SIG-M5 treated with dmso at 0.1 percent for 504 hours (cell line): Measurements from ENCODE around the gene PRKAR2B.
A peak's percentile ranks its signal among the peaks of the same experiment; 100 is the strongest.
"Not testable (repeated sequence)": the region's sequence is repeated elsewhere in the genome, so short reads cannot be mapped to it uniquely, and the experiment has no call there.

Experiments used
- DNase-seq: peaks from one replicate; lab custom pipeline; 2025; ENCODE audit not compliant: unreplicated experiment; lab: John Stamatoyannopoulos, UW

The PRKAR2B gene

DNA sequence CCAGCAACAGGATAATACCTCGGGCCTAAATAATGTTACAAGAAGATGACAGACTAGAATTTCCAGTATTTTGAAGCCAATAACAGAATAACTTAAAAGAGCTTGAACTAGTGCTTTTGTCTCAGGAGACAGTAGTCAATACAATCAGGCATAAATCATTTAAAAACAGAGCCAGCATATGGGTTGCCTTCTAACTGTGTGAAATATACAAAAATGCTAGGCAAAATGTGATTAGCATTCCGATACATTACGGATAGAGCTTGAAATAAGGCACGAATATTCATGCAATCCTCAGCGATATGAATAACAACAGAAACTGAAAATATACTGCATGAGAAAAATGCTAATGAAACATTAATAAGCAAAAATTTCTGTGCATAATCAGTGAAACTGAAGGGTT, 18.3 kb upstream of the PRKAR2B start:
- no peak for DNase-seq

GRCh38 chr7:107027208-107027607, 17.3 kb upstream of the PRKAR2B start:
- peak; percentile 54 for DNase-seq

DNA sequence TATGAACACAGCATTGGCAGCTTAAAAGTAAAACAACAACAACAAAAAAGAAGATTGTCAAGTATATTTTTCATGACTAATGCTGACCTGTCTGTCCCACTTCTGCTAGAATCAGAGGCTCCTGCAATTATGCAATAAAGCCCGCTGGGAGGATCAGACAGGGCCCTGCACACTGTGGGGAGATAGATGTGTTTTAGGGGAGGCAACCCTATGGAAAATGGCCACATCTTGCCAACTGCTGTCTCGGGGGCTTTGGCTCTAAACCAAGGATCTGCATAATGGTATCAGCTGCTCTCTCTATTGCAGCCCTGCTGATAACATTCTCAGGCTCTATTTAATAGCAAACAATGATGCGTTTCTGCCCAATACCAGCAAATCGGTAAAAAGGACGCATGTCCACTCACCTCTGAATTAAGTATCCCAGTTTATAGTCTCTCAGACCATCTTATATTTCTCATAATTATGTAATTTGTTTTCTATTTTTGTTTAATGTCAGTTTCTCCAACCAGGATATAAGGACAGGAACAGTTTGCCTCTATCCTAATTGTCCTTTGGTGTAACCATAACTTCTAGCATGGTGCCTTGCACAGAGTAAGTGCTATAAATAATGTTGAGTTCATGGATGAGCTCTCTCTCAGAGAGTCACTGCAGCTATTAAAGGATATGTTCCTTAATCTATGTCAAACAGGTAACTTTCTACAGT, 15.3 kb upstream of the PRKAR2B start:
- peak; percentile 41 for DNase-seq

DNA sequence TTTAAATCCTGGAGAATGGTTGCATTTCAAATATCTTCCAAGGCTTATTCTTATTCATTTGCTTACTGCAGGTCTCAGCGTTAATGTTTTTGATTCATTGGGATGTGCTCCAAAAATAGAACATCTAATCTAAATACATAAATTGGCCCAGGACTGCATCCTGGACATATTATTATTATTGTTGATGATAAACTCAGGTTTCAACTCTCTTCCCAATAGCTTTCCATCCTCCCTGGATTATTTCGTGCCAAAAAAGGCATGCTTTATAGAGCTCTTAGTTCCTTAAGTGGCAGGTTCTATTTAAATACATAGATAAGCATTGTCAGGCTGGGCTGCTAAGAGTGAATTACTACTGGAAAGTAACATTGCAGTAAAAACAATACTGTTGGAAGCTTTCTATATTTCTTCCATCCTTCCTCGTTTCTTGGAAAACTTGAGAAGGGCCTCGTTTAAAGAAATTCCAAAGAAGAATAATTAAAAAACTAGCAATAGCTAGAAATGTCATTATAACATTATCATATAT, 14.7 kb upstream of the PRKAR2B start:
- DNase-seq: no peak

- no peak for DNase-seq
Measured at GRCh38 chr7:107032050-107032449, 12.5 kb upstream of the PRKAR2B start.

- DNase-seq: no peak
Measured at GRCh38 chr7:107032720-107033438, 11.6 kb upstream of the PRKAR2B start.

DNA sequence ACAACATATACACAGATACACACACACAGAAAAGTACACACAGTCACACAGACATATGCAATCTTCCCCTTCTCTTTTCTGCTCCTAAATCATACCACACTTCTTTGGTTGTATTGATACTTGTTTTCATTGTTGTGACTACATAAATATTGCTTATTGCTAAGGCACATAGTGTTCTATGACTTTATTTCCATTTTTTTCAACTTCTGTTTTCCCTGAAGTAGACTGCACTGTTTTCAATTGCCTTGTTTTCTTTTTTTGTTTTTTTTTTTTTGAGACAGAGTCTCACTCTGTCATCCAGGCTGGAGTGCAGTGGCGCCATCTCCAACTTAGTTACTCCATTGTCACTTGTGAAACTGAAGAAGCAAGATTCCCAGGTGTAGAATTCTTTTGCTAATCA, 10.0 kb upstream of the PRKAR2B start:
- DNase-seq: no peak

- peak; percentile 15 for DNase-seq
Measured at GRCh38 chr7:107035446-107035845, 9.1 kb upstream of the PRKAR2B start.

- no peak for DNase-seq
Measured at GRCh38 chr7:107036535-107036934, 8.0 kb upstream of the PRKAR2B start.

- peak; percentile 68 for DNase-seq
Measured at GRCh38 chr7:107037717-107038603, 6.5 kb upstream of the PRKAR2B start.

GRCh38 chr7:107039199-107039900, 5.2 kb upstream of the PRKAR2B start:
- no peak for DNase-seq

GRCh38 chr7:107041097-107041496, 3.4 kb upstream of the PRKAR2B start:
- no peak for DNase-seq

GRCh38 chr7:107041764-107042163, 2.7 kb upstream of the PRKAR2B start:
- DNase-seq: not testable (repeated sequence)

- not testable (repeated sequence) for DNase-seq
Measured at GRCh38 chr7:107042326-107042910, 2.1 kb upstream of the PRKAR2B start.

- no peak for DNase-seq
Measured at GRCh38 chr7:107043491-107043890, 1.0 kb upstream of the PRKAR2B start.

GRCh38 chr7:107043921-107044346, 571 bp upstream of the PRKAR2B start:
- no peak for DNase-seq

- peak; percentile 27 for DNase-seq
Measured at GRCh38 chr7:107045195-107045960, 873 bp downstream of the PRKAR2B start.

DNA sequence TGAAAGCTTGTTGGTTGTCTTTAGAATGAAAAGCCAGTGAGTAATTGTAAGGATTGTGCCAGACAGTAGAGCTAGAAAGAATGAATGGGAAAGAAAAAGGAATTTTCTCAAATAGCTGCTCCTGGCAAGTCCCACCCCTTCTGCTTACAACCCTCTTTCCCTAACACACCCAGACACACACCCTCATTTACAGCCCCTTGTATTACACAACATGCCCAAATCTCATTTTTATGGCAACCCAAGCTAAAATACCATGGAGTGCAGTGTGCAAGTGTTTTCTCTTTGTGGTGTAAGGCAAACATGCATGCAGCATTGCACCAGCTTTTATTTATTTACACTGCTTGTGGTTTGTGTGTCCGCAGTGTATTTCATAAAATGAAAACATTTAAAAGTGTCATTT, 1.5 kb downstream of the PRKAR2B start:
- DNase-seq: no peak

DNA sequence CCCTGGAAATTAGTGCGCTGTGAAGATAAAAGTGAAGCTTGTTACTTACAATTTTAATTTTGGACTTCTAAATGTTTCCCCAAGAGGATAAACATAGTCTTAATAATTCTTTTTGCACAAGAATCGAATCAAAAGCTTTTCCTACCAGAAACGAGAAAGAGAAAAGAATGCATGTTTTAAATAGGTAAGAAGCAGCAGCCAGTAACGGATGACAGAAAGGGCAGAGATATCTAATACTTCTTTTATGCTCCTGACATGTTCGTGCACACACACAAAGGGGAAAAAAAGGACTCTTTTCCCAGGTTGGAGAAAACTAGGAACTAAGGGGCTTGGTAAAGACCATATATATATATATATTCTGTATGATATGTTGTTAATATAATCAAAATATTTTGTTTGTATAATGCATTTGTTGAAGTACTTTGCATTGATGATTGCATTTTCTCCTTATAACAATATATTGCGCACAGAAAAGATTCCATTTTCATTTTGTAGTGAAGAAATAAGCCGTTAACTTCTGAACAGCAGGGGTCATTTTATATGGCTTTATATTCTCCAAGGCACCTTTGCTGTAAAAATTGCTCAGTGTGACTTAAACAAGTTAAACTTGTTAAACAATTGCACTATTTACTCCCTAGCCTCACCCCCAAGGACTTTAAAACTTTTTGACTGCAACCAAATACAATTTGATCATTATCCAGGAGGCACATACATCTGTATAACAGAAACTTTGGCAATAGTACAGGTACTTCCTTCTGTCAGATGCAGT, 2.2 kb downstream of the PRKAR2B start:
- DNase-seq: no peak
